BJ (cell line): ENCODE data around the gene UNK. TPM values are rescaled to one million over a fixed set of nuclear protein-coding genes. Genes with fewer than 3 reads are reported as not detected.

Source experiments
- CTCF ChIA-PET: fragments of 350-600 bp; formaldehyde crosslinking; extraction: SDS; loops from one replicate; lab custom pipeline; 2021; ENCODE audit warnings: antibody characterized with exemption, inconsistent platforms; lab: Yijun Ruan, JAX
- POLR2A ChIA-PET: fragments of 300-600 bp; sonication (Branson Sonifier 250); formaldehyde crosslinking; extraction: SDS; loops from one replicate; lab custom pipeline; 2021; ENCODE audit warnings: antibody characterized with exemption; lab: Charles Lee
- DNase-seq: peaks from one replicate; pipeline ENCODE4 v3.0.0-alpha.2; 2011; ENCODE audit warnings: low read depth
- H3K27me3 ChIP-seq: 2 replicates; pipeline ENCODE4 v1.6.0; 2011; ENCODE audit warnings: low read length; ENCODE audit not compliant: control insufficient read depth, insufficient read depth
- H3K36me3 ChIP-seq: 2 replicates; pipeline ENCODE4 v1.5.1; 2011; ENCODE audit warnings: low read length; ENCODE audit not compliant: control insufficient read depth, insufficient read depth
- H3K4me3 ChIP-seq: 2 replicates; pipeline ENCODE4 v1.5.1; 2011; ENCODE audit warnings: low read depth, mild to moderate bottlenecking, control low read depth, low read length
- polyA plus RNA-seq: library from polyadenylated mRNA; depleted of rRNA; stranded (reverse); fragments of >200 nt; gene quantifications from 2 replicates; pipeline ENCODE4 v1.2.3, GENCODE V29; 2011
- TF ChIP-seq, protein P1 (sequence below): IDR thresholded peaks from 2 replicates; pipeline ENCODE4 v1.5.1; 2011; ENCODE audit warnings: low read depth, mild to moderate bottlenecking, control low read depth, inconsistent platforms, low read length, moderate library complexity; ENCODE audit not compliant: insufficient read depth

The UNK gene
- polyA plus RNA-seq, 1 experiment: 7.2 TPM

DNA sequence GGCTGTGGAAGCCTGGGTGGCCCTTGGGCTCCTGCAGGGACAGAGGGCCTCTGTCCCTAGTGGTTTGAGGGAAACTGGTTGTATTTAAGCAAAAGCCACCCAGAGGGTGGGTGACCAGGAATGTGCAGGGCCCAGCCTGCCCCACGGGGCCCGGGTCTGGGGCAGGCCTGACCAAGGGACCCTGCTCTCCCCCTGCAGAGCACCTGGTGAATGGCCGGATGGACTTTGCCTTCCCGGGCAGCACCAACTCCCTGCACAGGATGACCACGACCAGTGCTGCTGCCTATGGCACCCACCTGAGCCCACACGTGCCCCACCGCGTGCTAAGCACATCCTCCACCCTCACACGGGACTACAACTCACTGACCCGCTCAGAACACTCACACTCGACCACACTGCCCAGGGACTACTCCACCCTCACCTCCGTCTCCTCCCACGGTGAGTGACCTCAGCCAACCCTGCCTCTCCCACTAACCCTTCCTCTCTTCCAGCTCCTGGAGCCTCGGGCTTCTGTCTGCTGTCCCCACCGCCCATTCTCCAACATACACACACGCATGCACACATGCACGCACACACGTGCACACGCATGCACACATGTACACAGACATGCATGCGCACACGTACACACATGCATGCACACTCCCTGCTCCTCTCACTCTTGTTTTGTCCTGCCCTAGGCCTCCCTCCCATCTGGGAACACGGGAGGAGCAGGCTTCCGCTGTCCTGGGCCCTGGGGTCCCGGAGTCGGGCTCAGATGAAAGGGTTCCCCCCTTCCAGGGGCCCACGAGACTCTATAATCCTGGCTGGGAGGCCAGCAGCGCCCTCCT lies 30.0 kb upstream of the UNK start:
- H3K27me3 ChIP-seq: no peaks in the 10 kb centered on the region
- CTCF ChIA-PET: interaction anchor here (0.7 to 14.2 kb wide), 19 partner anchors 10 to 484 kb away, joined by 3 to 607 read pairs (median 7); partner anchors contain the start of genes GALK1, MIF4GD, RECQL5 and SAP30BP
- H3K4me3 ChIP-seq: no peak overlapping the region
- H3K36me3 ChIP-seq: peaks cover 1% of the 10 kb centered on the region; the same call in 1 of the 2 replicates
- DNase-seq: no peak
- TF ChIP-seq, protein P1, sequence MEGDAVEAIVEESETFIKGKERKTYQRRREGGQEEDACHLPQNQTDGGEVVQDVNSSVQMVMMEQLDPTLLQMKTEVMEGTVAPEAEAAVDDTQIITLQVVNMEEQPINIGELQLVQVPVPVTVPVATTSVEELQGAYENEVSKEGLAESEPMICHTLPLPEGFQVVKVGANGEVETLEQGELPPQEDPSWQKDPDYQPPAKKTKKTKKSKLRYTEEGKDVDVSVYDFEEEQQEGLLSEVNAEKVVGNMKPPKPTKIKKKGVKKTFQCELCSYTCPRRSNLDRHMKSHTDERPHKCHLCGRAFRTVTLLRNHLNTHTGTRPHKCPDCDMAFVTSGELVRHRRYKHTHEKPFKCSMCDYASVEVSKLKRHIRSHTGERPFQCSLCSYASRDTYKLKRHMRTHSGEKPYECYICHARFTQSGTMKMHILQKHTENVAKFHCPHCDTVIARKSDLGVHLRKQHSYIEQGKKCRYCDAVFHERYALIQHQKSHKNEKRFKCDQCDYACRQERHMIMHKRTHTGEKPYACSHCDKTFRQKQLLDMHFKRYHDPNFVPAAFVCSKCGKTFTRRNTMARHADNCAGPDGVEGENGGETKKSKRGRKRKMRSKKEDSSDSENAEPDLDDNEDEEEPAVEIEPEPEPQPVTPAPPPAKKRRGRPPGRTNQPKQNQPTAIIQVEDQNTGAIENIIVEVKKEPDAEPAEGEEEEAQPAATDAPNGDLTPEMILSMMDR: no peak
- POLR2A ChIA-PET: no interaction called here

GRCh38 chr17:75755205-75755901 lies 29.3 kb upstream of the UNK start:
- POLR2A ChIA-PET: no interaction called here
- no peak for DNase-seq

DNA sequence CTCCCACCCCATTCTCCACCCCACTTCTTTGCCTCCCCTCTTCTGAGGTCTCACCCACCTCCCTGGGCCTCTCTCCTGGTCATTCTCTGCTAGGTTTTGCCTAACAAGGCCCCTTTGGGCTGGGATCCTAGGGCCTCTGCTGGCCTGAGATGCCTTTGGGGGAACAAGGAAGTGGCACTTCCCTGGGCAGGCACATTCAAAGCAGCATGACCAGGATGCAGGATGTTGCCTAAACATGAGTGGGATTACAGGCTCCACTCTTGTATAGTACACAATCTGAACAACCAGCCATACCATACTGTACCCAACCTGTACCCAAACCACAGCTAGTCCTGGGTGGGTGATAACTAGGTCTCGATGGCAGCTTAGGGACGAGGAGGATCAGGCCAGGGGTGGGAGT lies 28.6 kb upstream of the UNK start:
- ChIA-PET CTCF (interaction anchor here (0.9 to 1.6 kb wide), 2 partner anchors 72 to 123 kb away, joined by 3 to 5 read pairs; partner anchors contain the start of gene SMIM5), POLR2A (no interaction called here)
- Histone ChIP-seq H3K27me3 (no peaks in the 10 kb centered on the region), H3K36me3 (peaks cover 1% of the 10 kb centered on the region; the same call in 1 of the 2 replicates), H3K4me3 (no peak overlapping the region)
- TF ChIP-seq, protein P1: no peak
- DNase-seq: no peak

More at GRCh38 chr17:75755205-75755901, 29.3 kb upstream of the UNK start:
- Histone ChIP-seq H3K4me3 (no peak overlapping the region), H3K27me3 (no peaks in the 10 kb centered on the region), H3K36me3 (peaks cover 1% of the 10 kb centered on the region; the same call in 1 of the 2 replicates)
- TF ChIP-seq, protein P1: no peak
- CTCF ChIA-PET: interaction anchor here (0.9 to 14.2 kb wide), 6 partner anchors 9 to 142 kb away, joined by 3 to 607 read pairs (median 30); partner anchors contain the start of genes GALK1, SMIM5 and TRIM65

DNA sequence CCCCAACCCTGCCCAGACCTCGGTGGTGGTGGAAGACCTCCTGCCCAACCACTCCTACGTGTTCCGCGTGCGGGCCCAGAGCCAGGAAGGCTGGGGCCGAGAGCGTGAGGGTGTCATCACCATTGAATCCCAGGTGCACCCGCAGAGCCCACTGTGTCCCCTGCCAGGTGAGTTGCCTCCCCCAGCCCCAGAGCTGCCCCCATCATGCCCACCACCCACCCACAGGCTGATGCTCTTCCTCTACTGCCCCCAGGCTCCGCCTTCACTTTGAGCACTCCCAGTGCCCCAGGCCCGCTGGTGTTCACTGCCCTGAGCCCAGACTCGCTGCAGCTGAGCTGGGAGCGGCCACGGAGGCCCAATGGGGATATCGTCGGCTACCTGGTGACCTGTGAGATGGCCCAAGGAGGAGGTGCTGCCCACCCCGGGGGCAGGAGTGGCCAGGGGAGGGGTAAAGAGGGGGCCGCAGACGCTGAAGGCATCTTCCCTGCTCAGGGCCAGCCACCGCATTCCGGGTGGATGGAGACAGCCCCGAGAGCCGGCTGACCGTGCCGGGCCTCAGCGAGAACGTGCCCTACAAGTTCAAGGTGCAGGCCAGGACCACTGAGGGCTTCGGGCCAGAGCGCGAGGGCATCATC lies 28.0 kb upstream of the UNK start:
- no peak for DNase-seq
- TF ChIP-seq, protein P1: no peak
- ChIA-PET POLR2A (no interaction called here), CTCF (interaction anchor here (1.6 kb wide), 1 partner anchor 123 kb away, joined by 5 read pairs; the partner anchor contains the start of gene SMIM5)
- H3K36me3 ChIP-seq: peaks cover 1% of the 10 kb centered on the region; the same call in 1 of the 2 replicates
- H3K27me3 ChIP-seq: no peaks in the 10 kb centered on the region
- H3K4me3 ChIP-seq: no peak overlapping the region
